Aorta (tissue), 5 donors: ENCODE measurements around the gene LEKR1. TPM values are rescaled to one million over a fixed set of nuclear protein-coding genes. Genes with fewer than 3 reads are reported as not detected.

Source experiments
- ATAC-seq: fragments of 200-7000 bp; cut with Tn5 transposase; one replicate; pipeline ENCODE4 v1.9.1; 2022; ENCODE audit warnings: moderate library complexity; ENCODE audit not compliant: low FRiP score
- DNase-seq, 2 donors: peaks; one replicate each; pipeline ENCODE4 v3.0.0-alpha.2; 2020
- H3K27ac ChIP-seq, 2 donors: one replicate each; pipeline ENCODE4 v1.5.1; 2013; ENCODE audit warnings: low read length in 2 of 2, mild to moderate bottlenecking in 2 of 2, moderate library complexity in 2 of 2, control low read depth in 1 of 2, inconsistent platforms in 1 of 2, low read depth in 1 of 2
- H3K27me3 ChIP-seq, 2 donors: one replicate each; pipeline ENCODE4 v1.6.1; 2013; ENCODE audit warnings: control low read depth in 1 of 2, low read length in 1 of 2, mild to moderate bottlenecking in 1 of 2, moderate library complexity in 1 of 2; ENCODE audit not compliant: insufficient read depth in 2 of 2, control insufficient read depth in 1 of 2
- H3K36me3 ChIP-seq, 2 donors: one replicate each; pipeline ENCODE4 v1.6.1; 2013; ENCODE audit warnings: control low read depth in 1 of 2, low read length in 1 of 2, mild to moderate bottlenecking in 1 of 2; ENCODE audit not compliant: insufficient read depth in 2 of 2, control insufficient read depth in 1 of 2
- H3K4me1 ChIP-seq, 2 donors: one replicate each; pipeline ENCODE4 v1.6.1; 2013; ENCODE audit warnings: low read length in 2 of 2, control low read depth in 1 of 2, mild to moderate bottlenecking in 1 of 2, moderate library complexity in 1 of 2; ENCODE audit not compliant: insufficient read depth in 2 of 2, control insufficient read depth in 1 of 2
- H3K4me3 ChIP-seq, 2 donors: one replicate each; pipeline ENCODE4 v1.5.1; 2013; ENCODE audit warnings: low read length in 2 of 2, control low read depth in 1 of 2, mild to moderate bottlenecking in 1 of 2
- H3K9me3 ChIP-seq: one replicate; pipeline ENCODE4 v1.6.1; 2013; ENCODE audit warnings: mild to moderate bottlenecking, low read length; ENCODE audit not compliant: control insufficient read depth
- WGBS, 2 donors: extraction: QIAGEN DNeasy Blood & Tissue Kit; methylation state at CpG; one replicate each; pipeline ENCODE4 v1.1.7; 2013; 5-methylcytosine and 5-hydroxymethylcytosine counted together
- intact Hi-C, 2 donors: fragments of 100-400 bp; cut with DNase I; formaldehyde crosslinking; loops; one replicate each; pipeline versions ENCODE4 v1.14.2 to v1.15.0; 2022
- polyA plus RNA-seq, 2 donors: library from polyadenylated mRNA; stranded (reverse); fragments of 200-250 nt; gene quantifications; one replicate each; pipeline ENCODE4 v1.2.3, GENCODE V29; 2013
- total RNA-seq, 2 donors: library from RNA; stranded (reverse); fragmentation: NEBNext Ultra II Directional; extraction: Animal tissue kit (Norgen Biotek cat#: 25700); gene quantifications; one replicate each; pipeline ENCODE4 v1.2.1, GENCODE V29; 2021
- donor health status: healthy with polysubstance abuse.
- donor health status: Bipolar disorder and iron deficiency.
- donor health status: DM: no; HTN: no; CAD: no.
- donor health status: DM: no; HTN: no; CAD: no.
- donor health status: DM: yes; HTN: yes; CAD: no.

LEKR1 gene
- total and polyA plus RNA-seq, 4 donors = 0.30 to 1.3 TPM; not detected in 2

GRCh38 chr3:156918746-156919145, 92.6 kb downstream of the LEKR1 start:
- Histone ChIP-seq H3K36me3 (no peaks in the 10 kb centered on the region), H3K4me3 (no peak overlapping the region), H3K4me1 (no peaks in the 10 kb centered on the region), H3K27me3 (no peaks in the 10 kb centered on the region), H3K9me3 (no peaks in the 10 kb centered on the region), H3K27ac (no peak overlapping the region)
- intact Hi-C loops = no loop called here
- no peak for DNase-seq
- ATAC-seq = no peak
- 85 to 87% methylated on average over 6 of the region's 6 CpGs for WGBS, 2 donors

GRCh38 chr3:156919818-156920217, 93.7 kb downstream of the LEKR1 start:
- 90% methylated on average over 3 of the region's 3 CpGs for WGBS, 2 donors
- intact Hi-C loops = no loop called here
- DNase-seq (no peak), ATAC-seq (no peak)
- Histone ChIP-seq H3K27me3 (no peaks in the 10 kb centered on the region), H3K36me3 (no peaks in the 10 kb centered on the region), H3K4me1 (no peaks in the 10 kb centered on the region), H3K4me3 (no peak overlapping the region), H3K9me3 (no peaks in the 10 kb centered on the region), H3K27ac (no peak overlapping the region)

- no peak for DNase-seq
- no peaks in the 10 kb centered on the region for H3K4me1 ChIP-seq
- ATAC-seq = no peak
- H3K27me3 ChIP-seq = no peaks in the 10 kb centered on the region
- intact Hi-C loops = no loop called here
- H3K9me3 ChIP-seq = no peaks in the 10 kb centered on the region
- 53 to 74% methylated on average over 1 of the region's 1 CpG for WGBS, 2 donors
- H3K36me3 ChIP-seq = no peaks in the 10 kb centered on the region
- no peak overlapping the region for H3K4me3 ChIP-seq
- H3K27ac ChIP-seq = no peak overlapping the region
Measured at GRCh38 chr3:156920399-156920798, 94.2 kb downstream of the LEKR1 start.

GRCh38 chr3:156923349-156923748, 97.2 kb downstream of the LEKR1 start:
- 98 to 99% methylated on average over 1 of the region's 1 CpG for whole genome bisulfite sequencing, 2 donors
- ATAC-seq (no peak), DNase-seq (no peak)
- intact Hi-C loops = no loop called here
- Histone ChIP-seq H3K36me3 (no peaks in the 10 kb centered on the region), H3K4me3 (no peak overlapping the region), H3K27me3 (no peaks in the 10 kb centered on the region), H3K27ac (no peak overlapping the region), H3K9me3 (no peaks in the 10 kb centered on the region), H3K4me1 (no peaks in the 10 kb centered on the region)

GRCh38 chr3:156938724-156939123, 112.6 kb downstream of the LEKR1 start:
- no peak overlapping the region for H3K27ac ChIP-seq
- ATAC-seq = no peak

GRCh38 chr3:156939315-156939714, 113.2 kb downstream of the LEKR1 start:
- intact Hi-C loops = no loop called here
- Histone ChIP-seq H3K4me3 (no peak overlapping the region), H3K9me3 (no peaks in the 10 kb centered on the region), H3K27me3 (no peaks in the 10 kb centered on the region), H3K27ac (no peak overlapping the region), H3K36me3 (no peaks in the 10 kb centered on the region), H3K4me1 (no peaks in the 10 kb centered on the region)
- DNase-seq = no peak
- ATAC-seq = no peak
- 78 to 80% methylated on average over 1 of the region's 1 CpG for WGBS, 2 donors

More at GRCh38 chr3:156938724-156939123, 112.6 kb downstream of the LEKR1 start:
- H3K4me1 ChIP-seq = no peaks in the 10 kb centered on the region
- no peaks in the 10 kb centered on the region for H3K36me3 ChIP-seq
- WGBS, 2 donors = 96 to 99% methylated on average over 2 of the region's 2 CpGs
- H3K9me3 ChIP-seq = no peaks in the 10 kb centered on the region
- H3K4me3 ChIP-seq = no peak overlapping the region
- DNase-seq = no peak
- no peaks in the 10 kb centered on the region for H3K27me3 ChIP-seq
- intact Hi-C loops = no loop called here

GRCh38 chr3:156941311-156941710, 115.2 kb downstream of the LEKR1 start:
- H3K27ac ChIP-seq = no peak overlapping the region
- no peaks in the 10 kb centered on the region for H3K4me1 ChIP-seq
- intact Hi-C loops = no loop called here
- H3K4me3 ChIP-seq = no peak overlapping the region
- WGBS, 2 donors = 85% methylated on average over 4 of the region's 4 CpGs
- ATAC-seq (no peak), DNase-seq (no peak)
- no peaks in the 10 kb centered on the region for H3K27me3 ChIP-seq
- no peaks in the 10 kb centered on the region for H3K9me3 ChIP-seq
- H3K36me3 ChIP-seq = no peaks in the 10 kb centered on the region

- no peak for ATAC-seq
- H3K9me3 ChIP-seq = no peaks in the 10 kb centered on the region
- H3K27me3 ChIP-seq = no peaks in the 10 kb centered on the region
- WGBS, 2 donors = 74 to 84% methylated on average over 2 of the region's 2 CpGs
- H3K27ac ChIP-seq = no peak overlapping the region
- intact Hi-C loops = no loop called here
- H3K4me1 ChIP-seq = no peaks in the 10 kb centered on the region
- no peak for DNase-seq
- H3K36me3 ChIP-seq = no peaks in the 10 kb centered on the region
- no peak overlapping the region for H3K4me3 ChIP-seq
Measured at GRCh38 chr3:156948402-156949210, 122.5 kb downstream of the LEKR1 start.

- 19% methylated on average over 2 of the region's 2 CpGs for WGBS, 2 donors
- no peak for ATAC-seq
Measured at GRCh38 chr3:156952011-156952410, 125.9 kb downstream of the LEKR1 start.

More at GRCh38 chr3:156952011-156952410, 125.9 kb downstream of the LEKR1 start:
- intact Hi-C loops = no loop called here
- no peaks in the 10 kb centered on the region for H3K36me3 ChIP-seq
- no peak overlapping the region for H3K4me3 ChIP-seq
- no peak overlapping the region for H3K27ac ChIP-seq
- no peaks in the 10 kb centered on the region for H3K9me3 ChIP-seq
- no peaks in the 10 kb centered on the region for H3K27me3 ChIP-seq
- no peaks in the 10 kb centered on the region for H3K4me1 ChIP-seq
- no peak for DNase-seq
